Measurements from ENCODE around the gene RUNX1. TPM values are rescaled to one million over a fixed set of nuclear protein-coding genes. Genes with fewer than 3 reads are reported as not detected.

RUNX1 gene
- total RNA-seq, 1 experiment from 2014 or later, result 86.2 TPM

- CTCF ChIA-PET, result interaction anchor here (0.6 to 0.8 kb wide), 4 partner anchors 8 to 1718 kb away, joined by 3 to 6 read pairs (median 3); no protein-coding TSS in a partner anchor
- peak; percentile 53 for DNase-seq (ENCODE audit: unreplicated experiment)
- H3K4me1 Mint-ChIP-seq (ENCODE audit: insufficient read depth, unreplicated experiment), result peaks cover 41% of the 10 kb centered on the region
- H3K9me3 Mint-ChIP-seq (ENCODE audit: unreplicated experiment), result no peaks in the 10 kb centered on the region
- H3K4me3 Mint-ChIP-seq (ENCODE audit: unreplicated experiment), result no peak overlapping the region
- no TSS peak for BruUV-seq (replicated peaks)
- POLR2A ChIA-PET, result no interaction called here
- TF ChIP-seq CTCF (IDR thresholded peaks at IDR 0.05; ENCODE audit: unreplicated experiment), result no peak
- intact Hi-C loops (cut with micrococcal nuclease), result no loop called here
- no peaks in the 10 kb centered on the region for H3K27me3 Mint-ChIP-seq (ENCODE audit: insufficient read depth, unreplicated experiment)
- no peak overlapping the region for H3K27ac Mint-ChIP-seq (ENCODE audit: low read depth, unreplicated experiment)
- H3K36me3 Mint-ChIP-seq (ENCODE audit: insufficient read depth, unreplicated experiment), result no peaks in the 10 kb centered on the region
Measured at GRCh38 chr21:34912022-34912945, 136.8 kb downstream of the RUNX1 start.

GRCh38 chr21:34911360-34911759 is 137.7 kb downstream of the RUNX1 start:
- CTCF ChIA-PET, result interaction anchor here (0.7 kb wide), 2 partner anchors 8 to 561 kb away, joined by 3 read pairs; no protein-coding TSS in a partner anchor

GRCh38 chr21:34910396-34910795 is 138.7 kb downstream of the RUNX1 start:
- ChIA-PET CTCF (interaction anchor here (0.6 kb wide), 2 partner anchors 19 to 291 kb away, joined by 3 read pairs; no protein-coding TSS in a partner anchor), POLR2A (no interaction called here)
- no peak for DNase-seq (ENCODE audit: unreplicated experiment)
- intact Hi-C loops (cut with micrococcal nuclease), result no loop called here
- peaks cover 32% of the 10 kb centered on the region for H3K4me1 Mint-ChIP-seq (ENCODE audit: insufficient read depth, unreplicated experiment)
- no peak for TF ChIP-seq CTCF (IDR thresholded peaks at IDR 0.05; ENCODE audit: unreplicated experiment)
- no peak overlapping the region for H3K4me3 Mint-ChIP-seq (ENCODE audit: unreplicated experiment)
- no TSS peak for BruUV-seq (replicated peaks)
- no peaks in the 10 kb centered on the region for H3K36me3 Mint-ChIP-seq (ENCODE audit: insufficient read depth, unreplicated experiment)
- H3K27me3 Mint-ChIP-seq (ENCODE audit: insufficient read depth, unreplicated experiment), result no peaks in the 10 kb centered on the region
- H3K27ac Mint-ChIP-seq (ENCODE audit: low read depth, unreplicated experiment), result no peak overlapping the region
- no peaks in the 10 kb centered on the region for H3K9me3 Mint-ChIP-seq (ENCODE audit: unreplicated experiment)

More at GRCh38 chr21:34911360-34911759, 137.7 kb downstream of the RUNX1 start:
- Mint-ChIP-seq H3K9me3 (ENCODE audit: unreplicated experiment) (no peaks in the 10 kb centered on the region), H3K27me3 (ENCODE audit: insufficient read depth, unreplicated experiment) (no peaks in the 10 kb centered on the region), H3K4me3 (ENCODE audit: unreplicated experiment) (no peak overlapping the region), H3K36me3 (ENCODE audit: insufficient read depth, unreplicated experiment) (no peaks in the 10 kb centered on the region), H3K27ac (ENCODE audit: low read depth, unreplicated experiment) (no peak overlapping the region), H3K4me1 (ENCODE audit: insufficient read depth, unreplicated experiment) (peaks cover 40% of the 10 kb centered on the region)
- no peak for DNase-seq (ENCODE audit: unreplicated experiment)
- no peak for TF ChIP-seq CTCF (IDR thresholded peaks at IDR 0.05; ENCODE audit: unreplicated experiment)
- intact Hi-C loops (cut with micrococcal nuclease), result no loop called here
- no TSS peak for BruUV-seq (replicated peaks)
- POLR2A ChIA-PET, result no interaction called here

GRCh38 chr21:34909492-34910292 is 139.4 kb downstream of the RUNX1 start:
- H3K27ac Mint-ChIP-seq (ENCODE audit: low read depth, unreplicated experiment), result no peak overlapping the region
- no peaks in the 10 kb centered on the region for H3K27me3 Mint-ChIP-seq (ENCODE audit: insufficient read depth, unreplicated experiment)
- H3K9me3 Mint-ChIP-seq (ENCODE audit: unreplicated experiment), result no peaks in the 10 kb centered on the region
- POLR2A ChIA-PET, result no interaction called here
- DNase-seq (ENCODE audit: unreplicated experiment), result no peak
- H3K4me1 Mint-ChIP-seq (ENCODE audit: insufficient read depth, unreplicated experiment), result peaks cover 29% of the 10 kb centered on the region
- no peak for TF ChIP-seq CTCF (IDR thresholded peaks at IDR 0.05; ENCODE audit: unreplicated experiment)
- intact Hi-C loops (cut with micrococcal nuclease), result loop anchor here (5.0 kb wide), 1 partner anchor 138 kb away; the partner anchor contains the start of gene RUNX1
- CTCF ChIA-PET, result interaction anchor here (0.5 to 1.0 kb wide), 3 partner anchors 26 to 157 kb away, joined by 3 to 6 read pairs (median 3); no protein-coding TSS in a partner anchor
- H3K36me3 Mint-ChIP-seq (ENCODE audit: insufficient read depth, unreplicated experiment), result no peaks in the 10 kb centered on the region
- no TSS peak for BruUV-seq (replicated peaks)
- no peak overlapping the region for H3K4me3 Mint-ChIP-seq (ENCODE audit: unreplicated experiment)
